ENCODE data around the gene ATP2C1.

GRCh38 chr3:130894986-130895280 is 1.0 kb downstream of the ATP2C1 start:
- no peak for TF ChIP-seq CTCF (IDR thresholded peaks at IDR 0.05)
- no peak for TF ChIP-seq POLR2A (IDR thresholded peaks at IDR 0.05)
